Measurements from ENCODE around the gene STPG2.
"Not testable (repeated sequence)": the region's sequence is repeated elsewhere in the genome, so short reads cannot be mapped to it uniquely, and the experiment has no call there.

Gene STPG2

GRCh38 chr4:97952763-97953162 is 190.5 kb downstream of the STPG2 start:
- in situ Hi-C loops (cut with MboI; ENCODE audit: low sequenced_read_pairs): no loop called here

GRCh38 chr4:97950836-97951235 is 192.4 kb downstream of the STPG2 start:
- in situ Hi-C loops (cut with MboI; ENCODE audit: low sequenced_read_pairs): no loop called here

- in situ Hi-C loops (cut with MboI; ENCODE audit: low sequenced_read_pairs): no loop called here
Observed at GRCh38 chr4:97942951-97943350, 200.3 kb downstream of the STPG2 start.

GRCh38 chr4:97942137-97942536 is 201.1 kb downstream of the STPG2 start:
- in situ Hi-C loops (cut with MboI; ENCODE audit: low sequenced_read_pairs): no loop called here

- in situ Hi-C loops (cut with MboI; ENCODE audit: low sequenced_read_pairs): no loop called here
Observed at GRCh38 chr4:97938141-97938540, 205.1 kb downstream of the STPG2 start.

- in situ Hi-C loops (cut with MboI; ENCODE audit: low sequenced_read_pairs): no loop called here
Observed at GRCh38 chr4:97924341-97924958, 218.8 kb downstream of the STPG2 start.

GRCh38 chr4:97923096-97923495 is 220.2 kb downstream of the STPG2 start:
- in situ Hi-C loops (cut with MboI; ENCODE audit: low sequenced_read_pairs): no loop called here

GRCh38 chr4:97917115-97917514 is 226.2 kb downstream of the STPG2 start:
- in situ Hi-C loops (cut with MboI; ENCODE audit: low sequenced_read_pairs): no loop called here

GRCh38 chr4:97912156-97912555 is 231.1 kb downstream of the STPG2 start:
- in situ Hi-C loops (cut with MboI; ENCODE audit: low sequenced_read_pairs): no loop called here

GRCh38 chr4:97911236-97911906 is 231.9 kb downstream of the STPG2 start:
- in situ Hi-C loops (cut with MboI; ENCODE audit: low sequenced_read_pairs): no loop called here

GRCh38 chr4:97910005-97910404 is 233.3 kb downstream of the STPG2 start:
- in situ Hi-C loops (cut with MboI; ENCODE audit: low sequenced_read_pairs): no loop called here

- in situ Hi-C loops (cut with MboI; ENCODE audit: low sequenced_read_pairs): not testable (repeated sequence)
Observed at GRCh38 chr4:97903436-97904189, 239.7 kb downstream of the STPG2 start.

- in situ Hi-C loops (cut with MboI; ENCODE audit: low sequenced_read_pairs): no loop called here
Observed at GRCh38 chr4:97900229-97900628, 243.0 kb downstream of the STPG2 start.

- in situ Hi-C loops (cut with MboI; ENCODE audit: low sequenced_read_pairs): no loop called here
Observed at GRCh38 chr4:97892592-97893266, 250.5 kb downstream of the STPG2 start.

GRCh38 chr4:97879942-97880341 is 263.3 kb downstream of the STPG2 start:
- in situ Hi-C loops (cut with MboI; ENCODE audit: low sequenced_read_pairs): no loop called here

GRCh38 chr4:97868097-97868496 is 275.2 kb downstream of the STPG2 start:
- in situ Hi-C loops (cut with MboI; ENCODE audit: low sequenced_read_pairs): no loop called here

GRCh38 chr4:97867557-97868091 is 275.7 kb downstream of the STPG2 start:
- in situ Hi-C loops (cut with MboI; ENCODE audit: low sequenced_read_pairs): no loop called here

GRCh38 chr4:97866821-97867556 is 276.3 kb downstream of the STPG2 start:
- in situ Hi-C loops (cut with MboI; ENCODE audit: low sequenced_read_pairs): no loop called here

GRCh38 chr4:97851115-97851514 is 292.2 kb downstream of the STPG2 start:
- in situ Hi-C loops (cut with MboI; ENCODE audit: low sequenced_read_pairs): no loop called here

- in situ Hi-C loops (cut with MboI; ENCODE audit: low sequenced_read_pairs): no loop called here
Observed at GRCh38 chr4:97845758-97846157, 297.5 kb downstream of the STPG2 start.

GRCh38 chr4:97841512-97841911 is 301.8 kb downstream of the STPG2 start:
- in situ Hi-C loops (cut with MboI; ENCODE audit: low sequenced_read_pairs): no loop called here
